Activated CD8-positive, alpha-beta memory T cell treated with anti-CD3 and anti-CD28 coated beads, Interleukin-2, amount 50 U/mL, for 24 hours (primary cell): ENCODE data around the gene SPATS2L.
"Not testable (repeated sequence)": the region's sequence is repeated elsewhere in the genome, so short reads cannot be mapped to it uniquely, and the experiment has no call there.

Source experiments
- DNase-seq: peaks from one replicate; pipeline ENCODE4 v3.0.0-alpha.2; 2020; ENCODE audit errors: extremely low read depth

Gene SPATS2L

GRCh38 chr2:200319548-200320337, 13.2 kb downstream of the SPATS2L start:
- DNase-seq: no peak

GRCh38 chr2:200320344-200320743, 13.9 kb downstream of the SPATS2L start:
- no peak for DNase-seq

- no peak for DNase-seq
Observed at GRCh38 chr2:200320991-200321390, 14.5 kb downstream of the SPATS2L start.

GRCh38 chr2:200321780-200322534, 15.5 kb downstream of the SPATS2L start:
- no peak for DNase-seq

GRCh38 chr2:200322607-200323006, 16.1 kb downstream of the SPATS2L start:
- no peak for DNase-seq

GRCh38 chr2:200324362-200324761, 17.9 kb downstream of the SPATS2L start:
- no peak for DNase-seq

GRCh38 chr2:200329384-200329783, 22.9 kb downstream of the SPATS2L start:
- no peak for DNase-seq

GRCh38 chr2:200329798-200330197, 23.3 kb downstream of the SPATS2L start:
- no peak for DNase-seq

GRCh38 chr2:200330351-200331060, 24.0 kb downstream of the SPATS2L start:
- DNase-seq: no peak

- DNase-seq: no peak
Observed at GRCh38 chr2:200331061-200331400, 24.5 kb downstream of the SPATS2L start.

GRCh38 chr2:200335657-200336056, 29.2 kb downstream of the SPATS2L start:
- DNase-seq: no peak

GRCh38 chr2:200336980-200337615, 30.6 kb downstream of the SPATS2L start:
- DNase-seq: no peak

- DNase-seq: no peak
Observed at GRCh38 chr2:200337621-200338020, 31.1 kb downstream of the SPATS2L start.

- no peak for DNase-seq
Observed at GRCh38 chr2:200338692-200339091, 32.2 kb downstream of the SPATS2L start.

GRCh38 chr2:200340508-200341224, 34.2 kb downstream of the SPATS2L start:
- DNase-seq: no peak

GRCh38 chr2:200341376-200341775, 34.9 kb downstream of the SPATS2L start:
- no peak for DNase-seq

GRCh38 chr2:200342235-200342634, 35.7 kb downstream of the SPATS2L start:
- DNase-seq: no peak

GRCh38 chr2:200342654-200343053, 36.2 kb downstream of the SPATS2L start:
- DNase-seq: no peak

- DNase-seq: not testable (repeated sequence)
Observed at GRCh38 chr2:200344202-200344601, 37.7 kb downstream of the SPATS2L start.

GRCh38 chr2:200345975-200346374, 39.5 kb downstream of the SPATS2L start:
- DNase-seq: no peak

- DNase-seq: no peak
Observed at GRCh38 chr2:200347301-200347700, 40.8 kb downstream of the SPATS2L start.
